HepG2 (cell line): ENCODE data around the gene SIRT7. TPM values are rescaled to one million over a fixed set of nuclear protein-coding genes. Genes with fewer than 3 reads are reported as not detected.

Experiments used
- ATAC-seq: fragments of 200-7000 bp; cut with Tn5 transposase; 3 replicates; pipeline ENCODE4 v1.9.1; 2020; ENCODE audit warnings: mild to moderate bottlenecking, moderate library complexity
- BruUV-seq: library from RNA; stranded (reverse); fragments of 400-500 nt; replicated peaks from 2 replicates; lab custom pipeline; 2021; lab: Mats Ljungman, UMichigan
- CTCF ChIA-PET: fragments of 300-600 bp; formaldehyde crosslinking; extraction: SDS; loops from one replicate; lab custom pipeline; 2021; ENCODE audit warnings: low total read pairs, inconsistent platforms, low intra/inter-chr PET ratio; lab: Yijun Ruan, JAX
- POLR2A ChIA-PET: fragments of 350-600 bp; sonication (Branson Sonifier 250); formaldehyde crosslinking; loops from one replicate; lab custom pipeline; 2020; ENCODE audit warnings: antibody characterized with exemption, inconsistent platforms; lab: Yijun Ruan, JAX
- DNase-seq: peaks from one replicate; pipeline ENCODE4 v3.0.0-alpha.2; 2015; ENCODE audit warnings: low spot score
- FAIRE-seq: peaks from 3 replicates; lab custom pipeline; 2011; peaks lifted over from hg19 to GRCh38; lab: Jason Lieb, UNC
- H2AFZ ChIP-seq: one replicate; pipeline ENCODE4 v1.6.1; 2011; ENCODE audit warnings: low read length, inconsistent platforms
- H3K27ac ChIP-seq: fragments of 300-600 bp; 3 replicates; pipeline ENCODE4 v1.8.0; 2011; ENCODE audit warnings: mixed run types, mild to moderate bottlenecking, mixed read lengths, low read length, inconsistent platforms; ENCODE audit not compliant: insufficient read depth; ENCODE audit errors: extremely low read length
- H3K27me3 ChIP-seq, 2 experiments: fragments of 200-600 bp in 1 of 2; 2 replicates in 1 of 2; 3 replicates in 1 of 2; pipeline versions ENCODE4 v1.6.0 to v1.8.0; 2011; ENCODE audit warnings: low read length in 2 of 2, mild to moderate bottlenecking in 2 of 2, moderate library complexity in 2 of 2, inconsistent platforms in 1 of 2; ENCODE audit not compliant: insufficient read depth in 2 of 2, control insufficient read depth in 1 of 2
- H3K36me3 ChIP-seq, 2 experiments: fragments of 200-600 bp in 1 of 2; replicated peaks in 1 of 2; 2 replicates in 1 of 2; 3 replicates in 1 of 2; pipeline versions ENCODE4 v1.5.1 to v1.8.0; 2011; ENCODE audit warnings: low read length in 2 of 2, inconsistent platforms in 1 of 2; ENCODE audit not compliant: insufficient read depth in 2 of 2, control insufficient read depth in 1 of 2
- H3K4me1 ChIP-seq: 2 replicates; pipeline ENCODE4 v1.5.1; 2012; ENCODE audit warnings: low read length, inconsistent platforms; ENCODE audit not compliant: insufficient read depth
- H3K4me2 ChIP-seq: 2 replicates; pipeline ENCODE4 v1.6.0; 2011; ENCODE audit warnings: low read depth, low read length, inconsistent platforms
- H3K4me3 ChIP-seq, 3 experiments: fragments of 200-600 bp in 1 of 3; sonication (generic), shearing (Covaris generic) in 1 of 3; replicated peaks in 1 of 3; 2 replicates each; pipeline ENCODE4 v1.5.1; 2011 to 2016; ENCODE audit warnings: low read length in 3 of 3, inconsistent platforms in 2 of 3, low read depth in 2 of 3, mild to moderate bottlenecking in 2 of 3, control low read depth in 1 of 3, mixed read lengths in 1 of 3; ENCODE audit not compliant: insufficient read depth in 1 of 3
- H3K79me2 ChIP-seq: one replicate; pipeline ENCODE4 v1.6.1; 2011; ENCODE audit warnings: low read length, inconsistent platforms; ENCODE audit not compliant: insufficient read depth
- H3K9ac ChIP-seq: 2 replicates; pipeline ENCODE4 v1.6.0; 2011; ENCODE audit warnings: mild to moderate bottlenecking, low read depth, low read length, inconsistent platforms; ENCODE audit not compliant: insufficient read depth
- H3K9me3 ChIP-seq: 2 replicates; pipeline ENCODE4 v1.5.1; 2012; ENCODE audit warnings: mild to moderate bottlenecking, low read length
- H4K20me1 ChIP-seq: 2 replicates; pipeline ENCODE4 v1.6.0; 2011; ENCODE audit warnings: inconsistent platforms, mild to moderate bottlenecking, low read length, moderate library complexity; ENCODE audit not compliant: insufficient read depth
- ARNT2 ChIP-seq: sonication (generic); formaldehyde crosslinking; IDR thresholded peaks from 2 replicates; pipeline ENCODE4 v1.8.0; 2022; ENCODE audit warnings: mild to moderate bottlenecking, low read depth, missing genetic modification reagents, moderate library complexity
- CEBPG ChIP-seq: IDR thresholded peaks from 2 replicates; pipeline ENCODE4 v1.6.1; 2016
- DNMT1 ChIP-seq: sonication (generic); formaldehyde crosslinking; IDR thresholded peaks from 2 replicates; pipeline ENCODE4 v1.5.1; 2020; ENCODE audit warnings: mild to moderate bottlenecking, missing genetic modification reagents
- KLF13 ChIP-seq: sonication (generic); formaldehyde crosslinking; IDR thresholded peaks from 2 replicates; pipeline ENCODE4 v1.4.0; 2020; ENCODE audit warnings: mild to moderate bottlenecking, missing genetic modification reagents
- KLF16 ChIP-seq, 2 experiments: sonication (generic) in 1 of 2; formaldehyde crosslinking in 1 of 2; IDR thresholded peaks; 2 replicates each; pipeline versions ENCODE4 v1.6.1 to v1.8.0; 2016 to 2023; ENCODE audit warnings: missing genetic modification reagents in 2 of 2, missing compliant biosample characterization in 1 of 2
- MLXIP ChIP-seq: sonication (generic); formaldehyde crosslinking; IDR thresholded peaks from 2 replicates; pipeline ENCODE4 v1.9.0; 2021; ENCODE audit warnings: missing genetic modification reagents, borderline replicate concordance
- ZHX2 ChIP-seq, 2 experiments: sonication (generic) in 1 of 2; formaldehyde crosslinking in 1 of 2; IDR thresholded peaks; 2 replicates each; pipeline versions ENCODE4 v1.6.1 to v1.9.0; 2014 to 2022; ENCODE audit warnings: antibody characterized with exemption in 1 of 2, borderline replicate concordance in 1 of 2, inconsistent platforms in 1 of 2, low read depth in 1 of 2, missing genetic modification reagents in 1 of 2
- ZNF496 ChIP-seq: sonication (generic); formaldehyde crosslinking; IDR thresholded peaks from 2 replicates; pipeline ENCODE4 v1.8.1; 2023; ENCODE audit warnings: mild to moderate bottlenecking, moderate library complexity, missing genetic modification reagents; ENCODE audit not compliant: insufficient replicate concordance
- ZNF724P ChIP-seq: sonication (generic); formaldehyde crosslinking; IDR thresholded peaks from 2 replicates; pipeline ENCODE4 v1.8.0; 2022; ENCODE audit warnings: missing genetic modification reagents, borderline replicate concordance
- ZSCAN21 ChIP-seq: sonication (generic); formaldehyde crosslinking; IDR thresholded peaks from 2 replicates; pipeline ENCODE4 v1.8.0; 2022; ENCODE audit warnings: mild to moderate bottlenecking, missing genetic modification reagents, moderate library complexity, borderline replicate concordance
- WGBS: methylation state at CpG from one replicate; pipeline ENCODE4 v1.1.6; 2017; ENCODE audit warnings: low lambda C conversion rate; 5-methylcytosine and 5-hydroxymethylcytosine counted together
- in situ Hi-C: cut with HindIII; loops from 2 replicates; pipeline ENCODE4 v1.10.0; 2017; ENCODE audit warnings: low pct_unique_long_range_greater_than_20kb; ENCODE audit not compliant: extremely low pct_ligation_motif_present
- intact Hi-C: fragments of 100-400 bp; cut with micrococcal nuclease; formaldehyde crosslinking; loops from one replicate; pipeline ENCODE4 v1.10.0; 2022; ENCODE audit not compliant: unreplicated experiment
- polyA plus RNA-seq, 8 experiments: library from polyadenylated mRNA; depleted of rRNA in 3 of 8; stranded (reverse) in 7 of 8; unstranded in 1 of 8; fragments of >200 nt; fragmentation: Illumina TruSeq in 4 of 8; extraction: Trizol in 4 of 8; gene quantifications; 2 replicates each; pipeline versions ENCODE4 v1.2.1 to v1.2.3, GENCODE V29; 2011 to 2016; ENCODE audit warnings: low read depth in 4 of 8, missing spikeins in 1 of 8, mixed read lengths in 1 of 8; ENCODE audit not compliant: insufficient read depth in 1 of 8
- total RNA-seq, 5 experiments: library from RNA; depleted of rRNA; stranded (reverse); fragments of >200 nt; fragmentation: Illumina TruSeq; extraction: Trizol; gene quantifications; 2 replicates each; pipeline ENCODE4 v1.2.3, GENCODE V29; 2016; ENCODE audit warnings: low read depth in 1 of 5
- TF ChIP-seq, protein P1 (sequence below): sonication (generic); formaldehyde crosslinking; IDR thresholded peaks from 2 replicates; pipeline ENCODE4 v1.9.0; 2021; ENCODE audit warnings: missing genetic modification reagents, mild to moderate bottlenecking, borderline replicate concordance

The SIRT7 gene
- total and polyA plus RNA-seq, 2 of the 13 experiments (the other 11 are each of a cell fraction or from before 2014, with no cell fraction given), result 8.3 to 24.8 TPM

DNA sequence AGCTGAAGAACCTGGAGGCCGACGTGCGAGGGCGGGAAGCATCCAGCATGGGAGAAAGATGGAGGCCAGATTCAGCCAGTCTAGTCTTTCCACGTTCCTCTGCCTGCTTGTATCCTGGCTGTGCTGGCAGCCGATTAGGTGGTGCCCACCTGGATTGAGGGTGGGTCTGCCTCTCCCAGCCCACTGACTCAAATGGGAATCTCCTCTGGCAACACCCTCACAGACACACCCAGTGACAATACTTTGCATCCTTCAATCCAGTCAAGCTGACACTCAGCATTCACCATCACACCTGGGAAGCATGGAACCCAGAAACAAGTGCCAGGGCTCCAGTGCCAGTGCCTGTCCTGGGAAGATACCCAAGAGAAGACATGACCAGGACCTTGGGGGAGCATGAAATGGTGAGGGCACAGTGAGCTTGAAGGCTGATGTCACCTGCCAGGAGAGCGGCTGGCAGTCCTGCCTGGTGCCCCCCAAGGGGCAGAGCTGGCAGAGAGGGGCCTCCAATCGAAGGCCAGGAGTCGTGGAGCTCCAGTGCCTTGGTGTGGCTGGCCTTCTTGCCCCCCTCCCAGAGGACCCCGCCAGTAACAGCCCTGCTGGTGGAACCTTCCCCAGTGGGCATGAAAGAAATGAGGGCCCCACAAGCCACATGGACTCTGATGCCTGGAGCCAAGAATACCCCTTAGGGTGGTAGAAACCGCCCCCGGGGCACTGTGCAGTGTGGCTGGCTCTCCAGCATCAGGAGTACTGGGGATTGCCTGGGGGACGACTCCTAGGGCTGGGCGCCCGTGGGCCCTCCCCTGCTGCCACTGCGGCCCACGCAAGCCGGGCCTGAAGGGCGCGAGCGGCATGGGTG, 16.6 kb downstream of the SIRT7 start:
- no TSS peak for BruUV-seq
- POLR2A ChIA-PET, result interaction anchor here (0.6 to 2.9 kb wide), 9 partner anchors 9 to 120 kb away, joined by 3 to 16 read pairs (median 6); partner anchors contain the start of genes ALYREF, ANAPC11, CENPX and LRRC45
- peaks cover 5% of the 10 kb centered on the region; the same call in 1 of the 2 replicates for H4K20me1 ChIP-seq
- no peak overlapping the region for H2AFZ ChIP-seq
- peaks cover 16% of the 10 kb centered on the region for H3K4me1 ChIP-seq
- DNase-seq, result no peak
- WGBS, result 72% methylated on average over 13 of the region's 21 CpGs
- peak; percentile 5 for ATAC-seq
- H3K27ac ChIP-seq, result no peak overlapping the region
- in situ Hi-C loops, result no loop called here
- FAIRE-seq, result peak; percentile 32
- no peaks in the 10 kb centered on the region for H3K9me3 ChIP-seq
- peak overlapping the region; percentile 68 for H3K4me2 ChIP-seq
- no peaks in the 10 kb centered on the region for H3K79me2 ChIP-seq
- peak overlapping the region; percentile 35; the same call in 1 of the 2 replicates for H3K9ac ChIP-seq
- H3K27me3 ChIP-seq, result no peaks in the 10 kb centered on the region
- intact Hi-C loops, result no loop called here
- H3K4me3 ChIP-seq, result peak overlapping the region; percentile 17 to 65 (median 35); a peak in 4 of 6 replicates
- peaks cover 31 to 55% of the 10 kb centered on the region in 2 experiments for H3K36me3 ChIP-seq
- CTCF ChIA-PET, result no interaction called here
- TF ChIP-seq ZNF724P (CRISPR knock-in tag), result peak; percentile 55; the same call in 1 of the 2 replicates
- no peak for TF ChIP-seq ZHX2 (IDR thresholded peaks at IDR 0.05; ENCODE audit: low read depth)
- TF ChIP-seq ZHX2 (CRISPR knock-in tag; IDR thresholded peaks at IDR 0.05; ENCODE audit: borderline replicate concordance), result no peak
- no peak for TF ChIP-seq KLF16 (CRISPR knock-in tag; IDR thresholded peaks at IDR 0.05)
- TF ChIP-seq DNMT1 (CRISPR knock-in tag), result peak; percentile 58; the same call in 1 of the 2 replicates
- no peak for TF ChIP-seq CEBPG (CRISPR knock-in tag)
- TF ChIP-seq ARNT2 (CRISPR knock-in tag), result 0 out of 2 replicates have a peak, but pooled peaks have one; percentile 72
- no peak for TF ChIP-seq MLXIP (CRISPR knock-in tag)
- no peak for TF ChIP-seq ZNF496 (CRISPR knock-in tag)
- TF ChIP-seq ZSCAN21 (CRISPR knock-in tag), result no peak; the same call in 1 of the 2 replicates
- TF ChIP-seq, protein P1, sequence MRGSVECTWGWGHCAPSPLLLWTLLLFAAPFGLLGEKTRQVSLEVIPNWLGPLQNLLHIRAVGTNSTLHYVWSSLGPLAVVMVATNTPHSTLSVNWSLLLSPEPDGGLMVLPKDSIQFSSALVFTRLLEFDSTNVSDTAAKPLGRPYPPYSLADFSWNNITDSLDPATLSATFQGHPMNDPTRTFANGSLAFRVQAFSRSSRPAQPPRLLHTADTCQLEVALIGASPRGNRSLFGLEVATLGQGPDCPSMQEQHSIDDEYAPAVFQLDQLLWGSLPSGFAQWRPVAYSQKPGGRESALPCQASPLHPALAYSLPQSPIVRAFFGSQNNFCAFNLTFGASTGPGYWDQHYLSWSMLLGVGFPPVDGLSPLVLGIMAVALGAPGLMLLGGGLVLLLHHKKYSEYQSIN (CRISPR knock-in tag), result no peak
- TF ChIP-seq KLF13 (CRISPR knock-in tag), result 0 out of 2 replicates have a peak, but pooled peaks have one; percentile 18
